Nucleus accumbens (tissue), 56 donors: Measurements from ENCODE around the gene ABI1.
"Not testable (repeated sequence)": the region's sequence is repeated elsewhere in the genome, so short reads cannot be mapped to it uniquely, and the experiment has no call there.

Experiments used
- DNase-seq, 56 donors: peaks; one replicate each; lab custom pipeline; 2025; lab: John Stamatoyannopoulos, UW

The ABI1 gene

GRCh38 chr10:26860443-26861204 lies at the start of gene ABI1:
Gene ABI1, minus strand, starts transcription at chr10:26860958. Its CDS starts 95 bp downstream, at chr10:26860863.
- DNase-seq: peak; percentile 69 to 100 (median 97)

GRCh38 chr10:26909753-26910152 lies 49.0 kb upstream of the ABI1 start:
- no peak for DNase-seq

- DNase-seq: not testable (repeated sequence)
Observed at GRCh38 chr10:26905253-26905781, 44.6 kb upstream of the ABI1 start.

GRCh38 chr10:26903431-26904217 lies 42.9 kb upstream of the ABI1 start:
- DNase-seq: no peak

GRCh38 chr10:26892306-26892923 lies 31.7 kb upstream of the ABI1 start:
- not testable (repeated sequence) for DNase-seq

GRCh38 chr10:26890956-26891355 lies 30.2 kb upstream of the ABI1 start:
- DNase-seq: peak in 19 of 56 donors; percentile 2 to 65 (median 13)

- no peak for DNase-seq
Observed at GRCh38 chr10:26887611-26888215, 27.0 kb upstream of the ABI1 start.

- DNase-seq: no peak
Observed at GRCh38 chr10:26881600-26882331, 21.0 kb upstream of the ABI1 start.

- peak in 22 of 56 donors; percentile 5 to 53 (median 26) for DNase-seq
Observed at GRCh38 chr10:26879744-26880143, 19.0 kb upstream of the ABI1 start.

- no peak for DNase-seq
Observed at GRCh38 chr10:26870766-26871165, 10.0 kb upstream of the ABI1 start.

- DNase-seq: peak in 3 of 56 donors; percentile 5 to 6 (median 5)
Observed at GRCh38 chr10:26869528-26869927, 8.8 kb upstream of the ABI1 start.

GRCh38 chr10:26863351-26864076 lies 2.8 kb upstream of the ABI1 start:
- DNase-seq: no peak

GRCh38 chr10:26861205-26861998 lies 644 bp upstream of the ABI1 start:
- DNase-seq: no peak

GRCh38 chr10:26860102-26860442 lies 686 bp downstream of the ABI1 start:
- peak in 42 of 56 donors; percentile 7 to 67 (median 47) for DNase-seq

- no peak for DNase-seq
Observed at GRCh38 chr10:26859241-26860101, 1.3 kb downstream of the ABI1 start.

- DNase-seq: no peak
Observed at GRCh38 chr10:26858707-26859034, 2.1 kb downstream of the ABI1 start.

- DNase-seq: no peak
Observed at GRCh38 chr10:26857991-26858706, 2.6 kb downstream of the ABI1 start.
